IMR-90 (cell line): ENCODE results near the gene A1BG. TPM values are rescaled to one million over a fixed set of nuclear protein-coding genes. Genes with fewer than 3 reads are reported as not detected.

ENCODE experiments used
- ATAC-seq: fragments of 200-7000 bp; cut with Tn5 transposase; 2 replicates; pipeline ENCODE4 v1.9.1; 2020; ENCODE audit warnings: low read depth, mild to moderate bottlenecking, moderate library complexity
- BruUV-seq: library from RNA; stranded (reverse); fragments of 400-500 nt; replicated peaks from 2 replicates; lab custom pipeline; 2021; lab: Mats Ljungman, UMichigan
- CTCF ChIA-PET: fragments of 300-600 bp; formaldehyde crosslinking; extraction: SDS; loops from one replicate; lab custom pipeline; 2021; ENCODE audit warnings: antibody characterized with exemption; lab: Yijun Ruan, JAX
- POLR2A ChIA-PET: fragments of 300-600 bp; sonication (Branson Sonifier 250); formaldehyde crosslinking; loops from one replicate; lab custom pipeline; 2022; ENCODE audit warnings: antibody characterized with exemption; ENCODE audit not compliant: unreplicated experiment; lab: Charles Lee
- DNase-seq: peaks from one replicate; pipeline ENCODE4 v3.0.0; 2013
- H2AFZ ChIP-seq: replicated peaks from 2 replicates; pipeline ENCODE3; 2013; ENCODE audit warnings: low read length, mild to moderate bottlenecking; ENCODE audit not compliant: poor library complexity
- H2AK5ac ChIP-seq: 2 replicates; pipeline ENCODE4 v1.6.1; 2013; ENCODE audit warnings: low read depth, low read length, inconsistent platforms
- H2AK9ac ChIP-seq: replicated peaks from 2 replicates; pipeline ENCODE3; 2013; ENCODE audit warnings: mild to moderate bottlenecking, low read depth, low read length, moderate library complexity; ENCODE audit not compliant: poor library complexity
- H2BK120ac ChIP-seq: 2 replicates; pipeline ENCODE4 v1.6.1; 2013; ENCODE audit warnings: low read depth, low read length, inconsistent platforms
- H2BK15ac ChIP-seq: 3 replicates; pipeline ENCODE4 v1.6.1; 2013; ENCODE audit warnings: low read depth, low read length, inconsistent platforms
- H2BK20ac ChIP-seq: 2 replicates; pipeline ENCODE4 v1.6.1; 2013; ENCODE audit warnings: low read depth, mild to moderate bottlenecking, inconsistent platforms, low read length, moderate library complexity
- H2BK5ac ChIP-seq: 2 replicates; pipeline ENCODE4 v1.6.1; 2013; ENCODE audit warnings: mild to moderate bottlenecking, low read depth, low read length, inconsistent platforms; ENCODE audit not compliant: poor library complexity, severe bottlenecking
- H3K14ac ChIP-seq: replicated peaks from 2 replicates; pipeline ENCODE4 v1.6.1; 2013; ENCODE audit warnings: low read depth, low read length, inconsistent platforms
- H3K18ac ChIP-seq: 2 replicates; pipeline ENCODE4 v1.6.1; 2013; ENCODE audit warnings: low read depth, low read length, control low read depth
- H3K23ac ChIP-seq: 2 replicates; pipeline ENCODE4 v1.6.1; 2013; ENCODE audit warnings: low read depth, low read length, inconsistent platforms
- H3K27ac ChIP-seq: 2 replicates; pipeline ENCODE4 v1.5.1; 2013; ENCODE audit warnings: mild to moderate bottlenecking, control low read depth, low read length; ENCODE audit not compliant: insufficient read depth
- H3K27me3 ChIP-seq: 2 replicates; pipeline ENCODE4 v1.6.1; 2013; ENCODE audit warnings: low read length; ENCODE audit not compliant: control insufficient read depth, insufficient read depth
- H3K36me3 ChIP-seq: 2 replicates; pipeline ENCODE4 v1.6.1; 2013; ENCODE audit warnings: low read length, mixed read lengths; ENCODE audit not compliant: control insufficient read depth, insufficient read depth
- H3K4ac ChIP-seq: 2 replicates; pipeline ENCODE4 v1.6.1; 2013; ENCODE audit warnings: low read depth, low read length, inconsistent platforms
- H3K4me1 ChIP-seq: 2 replicates; pipeline ENCODE4 v1.6.1; 2013; ENCODE audit warnings: low read length, mixed read lengths; ENCODE audit not compliant: control insufficient read depth, insufficient read depth
- H3K4me2 ChIP-seq: 2 replicates; pipeline ENCODE4 v1.6.1; 2013; ENCODE audit warnings: low read depth, mild to moderate bottlenecking, control low read depth, low read length, moderate library complexity
- H3K4me3 ChIP-seq: 2 replicates; pipeline ENCODE4 v1.5.1; 2013; ENCODE audit warnings: low read depth, mild to moderate bottlenecking, control low read depth, low read length, moderate library complexity; ENCODE audit not compliant: insufficient read depth
- H3K56ac ChIP-seq: 2 replicates; pipeline ENCODE4 v1.6.1; 2013; ENCODE audit warnings: low read length, inconsistent platforms; ENCODE audit not compliant: insufficient read depth; ENCODE audit errors: extremely low read depth
- H3K79me1 ChIP-seq, 2 experiments: 2 replicates each; pipeline ENCODE4 v1.6.1; 2013; ENCODE audit warnings: low read length in 2 of 2, inconsistent platforms in 1 of 2, low read depth in 1 of 2
- H3K9ac ChIP-seq: 2 replicates; pipeline ENCODE4 v1.6.1; 2013; ENCODE audit warnings: low read depth, low read length, control low read depth
- H3K9me1 ChIP-seq: 2 replicates; pipeline ENCODE4 v1.6.1; 2013; ENCODE audit warnings: low read length, inconsistent platforms; ENCODE audit not compliant: insufficient read depth
- H3K9me3 ChIP-seq: 2 replicates; pipeline ENCODE4 v1.6.1; 2013; ENCODE audit warnings: low read length; ENCODE audit not compliant: control insufficient read depth, insufficient read depth
- H4K20me1 ChIP-seq: 2 replicates; pipeline ENCODE4 v1.6.1; 2013; ENCODE audit warnings: low read length, inconsistent platforms; ENCODE audit not compliant: insufficient read depth
- H4K5ac ChIP-seq: 2 replicates; pipeline ENCODE4 v1.6.1; 2013; ENCODE audit warnings: mild to moderate bottlenecking, low read depth, low read length, control low read depth
- H4K8ac ChIP-seq, 2 experiments: 2 replicates each; pipeline ENCODE4 v1.6.1; 2013; ENCODE audit warnings: low read depth in 2 of 2, low read length in 2 of 2, control low read depth in 1 of 2, inconsistent platforms in 1 of 2
- H4K91ac ChIP-seq: 2 replicates; pipeline ENCODE4 v1.6.1; 2013; ENCODE audit warnings: low read depth, low read length, inconsistent platforms; ENCODE audit not compliant: insufficient read depth
- BHLHE40 ChIP-seq: fragments of 150-350 bp; IDR thresholded peaks from 2 replicates; pipeline ENCODE4 v1.6.1; 2016; ENCODE audit warnings: mild to moderate bottlenecking, low read depth, low read length
- CEBPB ChIP-seq: IDR thresholded peaks from 2 replicates; pipeline ENCODE4 v1.6.1; 2012; ENCODE audit warnings: low read depth, low read length, improper control_type of control experiment
- CHD1 ChIP-seq: IDR thresholded peaks from 2 replicates; pipeline ENCODE4 v1.6.1; 2012; ENCODE audit warnings: low read depth, low read length, improper control_type of control experiment
- CTCF ChIP-seq: conservative IDR thresholded peaks from 2 replicates; pipeline ENCODE4 v1.5.1; 2012; ENCODE audit warnings: mild to moderate bottlenecking, low read depth, low read length, improper control_type of control experiment
- FOS ChIP-seq: fragments of 150-350 bp; IDR thresholded peaks from 2 replicates; pipeline ENCODE4 v1.6.1; 2016; ENCODE audit warnings: low read depth, low read length
- MAFK ChIP-seq: IDR thresholded peaks from 2 replicates; pipeline ENCODE4 v1.6.1; 2012; ENCODE audit warnings: low read depth, low read length, improper control_type of control experiment
- MAZ ChIP-seq: IDR thresholded peaks from 2 replicates; pipeline ENCODE4 v1.6.1; 2012; ENCODE audit warnings: low read depth, mild to moderate bottlenecking, low read length, improper control_type of control experiment, moderate library complexity, borderline replicate concordance
- MXI1 ChIP-seq: IDR thresholded peaks from 2 replicates; pipeline ENCODE4 v1.6.1; 2012; ENCODE audit warnings: low read depth, mild to moderate bottlenecking, low read length, moderate library complexity, borderline replicate concordance
- NFE2L2 ChIP-seq: fragments of 150-350 bp; IDR thresholded peaks from 2 replicates; pipeline ENCODE4 v1.6.1; 2016; ENCODE audit warnings: low read depth, mild to moderate bottlenecking, low read length
- POLR2A ChIP-seq: IDR thresholded peaks from 2 replicates; pipeline ENCODE4 v1.6.1; 2012; ENCODE audit warnings: mild to moderate bottlenecking, low read depth, low read length
- RAD21 ChIP-seq: IDR thresholded peaks from 2 replicates; pipeline ENCODE4 v1.6.1; 2012; ENCODE audit warnings: low read length, improper control_type of control experiment
- RCOR1 ChIP-seq: IDR thresholded peaks from 2 replicates; pipeline ENCODE4 v1.6.1; 2012; ENCODE audit warnings: mild to moderate bottlenecking, low read length, improper control_type of control experiment; ENCODE audit not compliant: insufficient replicate concordance
- RFX5 ChIP-seq: IDR thresholded peaks from 2 replicates; pipeline ENCODE4 v1.8.0; 2012; ENCODE audit warnings: low read depth, mild to moderate bottlenecking, low read length, moderate library complexity
- SMC3 ChIP-seq: fragments of 150-350 bp; IDR thresholded peaks from 2 replicates; pipeline ENCODE4 v1.6.1; 2016; ENCODE audit warnings: low read depth, mild to moderate bottlenecking, antibody characterized with exemption, low read length, moderate library complexity
- USF2 ChIP-seq: fragments of 150-350 bp; IDR thresholded peaks from 2 replicates; pipeline ENCODE4 v1.6.1; 2017; ENCODE audit warnings: mild to moderate bottlenecking, antibody characterized with exemption, low read length, low read depth
- WGBS, 2 experiments: methylation state at CpG; one replicate each; pipeline versions ENCODE4 v1.1.5 to v1.1.7; 2013; ENCODE audit warnings: missing lambda C conversion rate in 2 of 2; ENCODE audit not compliant: insufficient read length in 1 of 2; ENCODE audit errors: extremely low coverage in 2 of 2; 5-methylcytosine and 5-hydroxymethylcytosine counted together
- dilution Hi-C: fragments of 300-500 bp; cut with HindIII; formaldehyde crosslinking; loops from one replicate; pipeline ENCODE4 v1.14.3; 2018; ENCODE audit warnings: low sequenced_read_pairs; ENCODE audit not compliant: unreplicated experiment
- in situ Hi-C: fragments of 300-500 bp; cut with MboI; formaldehyde crosslinking; loops from 3 replicates; pipeline ENCODE4 v1.14.3; 2019; ENCODE audit warnings: low sequenced_read_pairs, inconsistent platforms, mixed read lengths
- intact Hi-C: fragments of 100-400 bp; cut with micrococcal nuclease; formaldehyde crosslinking; loops from 2 replicates; pipeline ENCODE4 v1.10.0; 2022
- polyA plus RNA-seq, 3 experiments: library from polyadenylated mRNA; depleted of rRNA; stranded (reverse); fragments of >200 nt; gene quantifications; 2 replicates each; pipeline ENCODE4 v1.2.3, GENCODE V29; 2012; ENCODE audit warnings: low replicate concordance in 1 of 3
- total RNA-seq: library from RNA; depleted of rRNA; stranded (reverse); fragments of >200 nt; gene quantifications from 2 replicates; pipeline ENCODE4 v1.2.3, GENCODE V29; 2012
- TF ChIP-seq, protein P1 (sequence below): fragments of 150-350 bp; IDR thresholded peaks from 2 replicates; pipeline ENCODE4 v1.6.1; 2016; ENCODE audit warnings: low read depth, mild to moderate bottlenecking, low read length, moderate library complexity, borderline replicate concordance

The A1BG gene
- total and polyA plus RNA-seq, 2 of the 4 experiments (the other 2 are of a cell fraction): 4.5 to 54.5 TPM

- Histone ChIP-seq H3K14ac (no peak overlapping the region), H4K5ac (no peak overlapping the region), H3K27me3 (no peaks in the 10 kb centered on the region; the same call in 1 of the 2 replicates), H3K4me1 (peaks cover 4% of the 10 kb centered on the region), H3K18ac (no peak overlapping the region), H2BK5ac (no peak overlapping the region), H2AFZ (no peak overlapping the region), H2AK5ac (no peak overlapping the region), H3K4ac (no peak overlapping the region), H3K56ac (no peak overlapping the region), H2AK9ac (no peak overlapping the region), H3K23ac (no peak overlapping the region), H3K9me1 (peaks cover 5% of the 10 kb centered on the region; the same call in 1 of the 2 replicates), H3K9ac (no peak overlapping the region), H2BK20ac (no peak overlapping the region), H3K27ac (no peak overlapping the region), H4K20me1 (peaks cover 8% of the 10 kb centered on the region), H3K9me3 (no peaks in the 10 kb centered on the region), H3K79me1 (peaks cover 9 to 46% of the 10 kb centered on the region in 2 experiments), H4K91ac (no peak overlapping the region), H2BK120ac (no peak overlapping the region), H4K8ac (no peak overlapping the region), H2BK15ac (no peak overlapping the region), H3K36me3 (peaks cover 11% of the 10 kb centered on the region; the same call in 1 of the 2 replicates), H3K4me3 (no peak overlapping the region), H3K4me2 (no peak overlapping the region)
- no TSS peak for BruUV-seq
- intact Hi-C loops: no loop called here
- no peak for DNase-seq
- in situ Hi-C loops: no loop called here
- TF ChIP-seq CTCF (no peak), RAD21 (no peak), MAZ (no peak), RFX5 (no peak), CHD1 (no peak), RCOR1 (no peak), MXI1 (no peak), MAFK (no peak), USF2 (no peak), FOS (no peak), BHLHE40 (no peak), POLR2A (no peak), SMC3 (no peak), NFE2L2 (no peak), CEBPB (no peak)
- TF ChIP-seq, protein P1, sequence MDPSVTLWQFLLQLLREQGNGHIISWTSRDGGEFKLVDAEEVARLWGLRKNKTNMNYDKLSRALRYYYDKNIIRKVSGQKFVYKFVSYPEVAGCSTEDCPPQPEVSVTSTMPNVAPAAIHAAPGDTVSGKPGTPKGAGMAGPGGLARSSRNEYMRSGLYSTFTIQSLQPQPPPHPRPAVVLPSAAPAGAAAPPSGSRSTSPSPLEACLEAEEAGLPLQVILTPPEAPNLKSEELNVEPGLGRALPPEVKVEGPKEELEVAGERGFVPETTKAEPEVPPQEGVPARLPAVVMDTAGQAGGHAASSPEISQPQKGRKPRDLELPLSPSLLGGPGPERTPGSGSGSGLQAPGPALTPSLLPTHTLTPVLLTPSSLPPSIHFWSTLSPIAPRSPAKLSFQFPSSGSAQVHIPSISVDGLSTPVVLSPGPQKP: no peak
- dilution Hi-C loops: no loop called here
- no peak for ATAC-seq
- ChIA-PET POLR2A (no interaction called here), CTCF (no interaction called here)
- WGBS, 2 experiments: 85% methylated on average over 23 of the region's 34 CpGs; no CpG with 5 or more reads in 1 of the 2 experiments
These were observed 2.3 kb downstream of the A1BG start for GRCh38 chr19:58350871-58351557.
